OCI-LY3 (cell line): ENCODE data around the gene ZHX3.

Source experiments
- EZH2phosphoT487 ChIP-seq: fragments of 200-600 bp; shearing (Covaris generic); IDR thresholded peaks from 2 replicates; pipeline ENCODE4 v1.6.1; 2018; ENCODE audit warnings: antibody characterized with exemption, mixed run types, low read depth
- TF ChIP-seq, protein P1 (sequence below): fragments of 200-600, 300-600 bp; sonication (generic); IDR thresholded peaks from 2 replicates; pipeline ENCODE4 v1.5.1; 2014; ENCODE audit warnings: antibody characterized with exemption, low read length, low read depth

- TF ChIP-seq, protein P1, sequence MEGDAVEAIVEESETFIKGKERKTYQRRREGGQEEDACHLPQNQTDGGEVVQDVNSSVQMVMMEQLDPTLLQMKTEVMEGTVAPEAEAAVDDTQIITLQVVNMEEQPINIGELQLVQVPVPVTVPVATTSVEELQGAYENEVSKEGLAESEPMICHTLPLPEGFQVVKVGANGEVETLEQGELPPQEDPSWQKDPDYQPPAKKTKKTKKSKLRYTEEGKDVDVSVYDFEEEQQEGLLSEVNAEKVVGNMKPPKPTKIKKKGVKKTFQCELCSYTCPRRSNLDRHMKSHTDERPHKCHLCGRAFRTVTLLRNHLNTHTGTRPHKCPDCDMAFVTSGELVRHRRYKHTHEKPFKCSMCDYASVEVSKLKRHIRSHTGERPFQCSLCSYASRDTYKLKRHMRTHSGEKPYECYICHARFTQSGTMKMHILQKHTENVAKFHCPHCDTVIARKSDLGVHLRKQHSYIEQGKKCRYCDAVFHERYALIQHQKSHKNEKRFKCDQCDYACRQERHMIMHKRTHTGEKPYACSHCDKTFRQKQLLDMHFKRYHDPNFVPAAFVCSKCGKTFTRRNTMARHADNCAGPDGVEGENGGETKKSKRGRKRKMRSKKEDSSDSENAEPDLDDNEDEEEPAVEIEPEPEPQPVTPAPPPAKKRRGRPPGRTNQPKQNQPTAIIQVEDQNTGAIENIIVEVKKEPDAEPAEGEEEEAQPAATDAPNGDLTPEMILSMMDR = no peak
- no peak for TF ChIP-seq EZH2phosphoT487
Observed at GRCh38 chr20:41201760-41202159, 115.8 kb downstream of the ZHX3 start.
